HEK293T (cell line): ENCODE measurements around the gene RNF111.

Experiments
- CTCF ChIA-PET: fragments of 350-600 bp; formaldehyde crosslinking; extraction: SDS; loops from one replicate; lab custom pipeline; 2021; ENCODE audit warnings: antibody characterized with exemption, inconsistent platforms; lab: Yijun Ruan, JAX
- POLR2A ChIA-PET: fragments of 350-600 bp; formaldehyde crosslinking; extraction: SDS; loops from one replicate; lab custom pipeline; 2020; ENCODE audit warnings: antibody characterized with exemption, inconsistent platforms; lab: Yijun Ruan, JAX
- DNase-seq: peaks from one replicate; pipeline ENCODE4 v3.0.0; 2012; ENCODE audit warnings: mixed read lengths; ENCODE audit errors: extremely low spot score
- ARNT ChIP-seq: fragments of 450-650 bp; IDR thresholded peaks from 2 replicates; pipeline ENCODE4 v1.6.1; 2017; ENCODE audit warnings: mild to moderate bottlenecking
- BHLHE40 ChIP-seq: fragments of 450-650 bp; IDR thresholded peaks from 2 replicates; pipeline ENCODE4 v1.6.1; 2016; ENCODE audit warnings: mild to moderate bottlenecking, moderate library complexity, borderline replicate concordance
- CTBP1 ChIP-seq: fragments of 450-650 bp; IDR thresholded peaks from 2 replicates; pipeline ENCODE4 v1.6.1; 2016; ENCODE audit warnings: borderline replicate concordance
- ELF4 ChIP-seq: fragments of 450-650 bp; IDR thresholded peaks from 2 replicates; pipeline ENCODE4 v1.6.1; 2017; ENCODE audit warnings: antibody characterized with exemption
- FOXA1 ChIP-seq: fragments of 450-650 bp; IDR thresholded peaks from 2 replicates; pipeline ENCODE4 v1.6.1; 2016; ENCODE audit warnings: mild to moderate bottlenecking
- FOXK2 ChIP-seq: fragments of 450-650 bp; IDR thresholded peaks from 2 replicates; pipeline ENCODE4 v1.6.1; 2016; ENCODE audit warnings: mild to moderate bottlenecking
- FOXM1 ChIP-seq: fragments of 450-650 bp; IDR thresholded peaks from 2 replicates; pipeline ENCODE4 v1.6.1; 2017; ENCODE audit warnings: mild to moderate bottlenecking, borderline replicate concordance
- HDGF ChIP-seq: fragments of 450-650 bp; IDR thresholded peaks from 2 replicates; pipeline ENCODE4 v1.6.1; 2017; ENCODE audit warnings: antibody characterized with exemption, borderline replicate concordance
- L3MBTL2 ChIP-seq: fragments of 450-650 bp; conservative IDR thresholded peaks from 2 replicates; pipeline ENCODE4 v1.6.1; 2016; ENCODE audit warnings: mild to moderate bottlenecking
- LEF1 ChIP-seq: fragments of 450-650 bp; IDR thresholded peaks from 2 replicates; pipeline ENCODE4 v1.6.1; 2017; ENCODE audit warnings: mild to moderate bottlenecking, borderline replicate concordance
- NFRKB ChIP-seq: fragments of 450-650 bp; IDR thresholded peaks from 2 replicates; pipeline ENCODE4 v1.6.1; 2016; ENCODE audit warnings: mild to moderate bottlenecking, moderate library complexity
- PKNOX1 ChIP-seq: fragments of 450-650 bp; IDR thresholded peaks from 2 replicates; pipeline ENCODE4 v1.6.1; 2016
- SP1 ChIP-seq: fragments of 450-650 bp; IDR thresholded peaks from 2 replicates; pipeline ENCODE4 v1.6.1; 2017
- SUZ12 ChIP-seq: fragments of 450-650 bp; IDR thresholded peaks from 2 replicates; pipeline ENCODE4 v1.6.1; 2016; ENCODE audit warnings: mild to moderate bottlenecking
- TARDBP ChIP-seq: fragments of 450-650 bp; IDR thresholded peaks from 2 replicates; pipeline ENCODE4 v1.6.1; 2016
- ZNF384 ChIP-seq: fragments of 450-650 bp; IDR thresholded peaks from 2 replicates; pipeline ENCODE4 v1.6.1; 2016

The RNF111 gene

GRCh38 chr15:58987491-58988005 is at the start of gene RNF111:
RNF111 (plus strand) TSS chr15:58987663; CDS start chr15:59030823, 43,160 bp downstream.
- ChIA-PET POLR2A (no interaction called here), CTCF (no interaction called here)
- peak; percentile 76 for DNase-seq
- no peak for TF ChIP-seq ELF4
- no peak for TF ChIP-seq TARDBP
- no peak for TF ChIP-seq BHLHE40
- no peak for TF ChIP-seq PKNOX1
- no peak for TF ChIP-seq FOXM1
- TF ChIP-seq ZNF384: no peak
- no peak for TF ChIP-seq SP1
- TF ChIP-seq LEF1: no peak
- TF ChIP-seq CTBP1: no peak
- no peak for TF ChIP-seq NFRKB
- no peak for TF ChIP-seq FOXA1
- no peak for TF ChIP-seq L3MBTL2
- no peak for TF ChIP-seq ARNT
- TF ChIP-seq HDGF: no peak
- no peak for TF ChIP-seq FOXK2
- no peak for TF ChIP-seq SUZ12

GRCh38 chr15:58947179-58947578 is 40.3 kb upstream of the RNF111 start:
- no peak for DNase-seq
- ChIA-PET POLR2A (no interaction called here), CTCF (no interaction called here)
- TF ChIP-seq SP1 (no peak), BHLHE40 (no peak), CTBP1 (no peak), FOXA1 (no peak), ARNT (no peak), L3MBTL2 (no peak), FOXM1 (no peak), SUZ12 (no peak), HDGF (no peak)

GRCh38 chr15:58951388-58952007 is 36.0 kb upstream of the RNF111 start:
- no peak for DNase-seq
- ChIA-PET POLR2A (no interaction called here), CTCF (no interaction called here)
- TF ChIP-seq BHLHE40 (no peak), FOXM1 (no peak), HDGF (no peak), TARDBP (no peak), ARNT (no peak), L3MBTL2 (no peak), ELF4 (no peak), SUZ12 (no peak), FOXK2 (no peak), PKNOX1 (no peak), FOXA1 (no peak), NFRKB (no peak), CTBP1 (no peak), SP1 (no peak), ZNF384 (no peak), LEF1 (no peak)

- ChIA-PET CTCF (interaction anchor here (0.7 kb wide), 1 partner anchor 291 kb away, joined by 3 read pairs; no protein-coding TSS in a partner anchor), POLR2A (no interaction called here)
- no peak for DNase-seq
- no peak for TF ChIP-seq ELF4
Observed at GRCh38 chr15:58952751-58953150, 34.7 kb upstream of the RNF111 start.

GRCh38 chr15:58957101-58957973 is 30.1 kb upstream of the RNF111 start:
- ChIA-PET CTCF (interaction anchor here (0.6 kb wide), 2 partner anchors 74 to 248 kb away, joined by 3 read pairs; no protein-coding TSS in a partner anchor), POLR2A (no interaction called here)
- no peak for TF ChIP-seq FOXA1
- TF ChIP-seq SUZ12: no peak
- no peak for TF ChIP-seq ARNT
- TF ChIP-seq FOXK2: no peak
- no peak for TF ChIP-seq ELF4
- TF ChIP-seq L3MBTL2: no peak
- TF ChIP-seq SP1: no peak
- no peak for TF ChIP-seq HDGF
- TF ChIP-seq TARDBP: no peak
- DNase-seq: peak; percentile 53

GRCh38 chr15:58958811-58959210 is 28.7 kb upstream of the RNF111 start:
- DNase-seq: no peak
- ChIA-PET POLR2A (no interaction called here), CTCF (no interaction called here)
- no peak for TF ChIP-seq L3MBTL2
- TF ChIP-seq FOXM1: no peak
- TF ChIP-seq HDGF: no peak
- TF ChIP-seq TARDBP: no peak
- TF ChIP-seq CTBP1: no peak
- no peak for TF ChIP-seq BHLHE40
- no peak for TF ChIP-seq SUZ12
- TF ChIP-seq FOXA1: no peak
- TF ChIP-seq LEF1: no peak
- TF ChIP-seq ELF4: no peak
- no peak for TF ChIP-seq NFRKB
- no peak for TF ChIP-seq PKNOX1
- TF ChIP-seq ZNF384: no peak
